NK-92 treated with Interleukin-12 subunit alpha and Interleukin-12 subunit beta, amount 100 ng/mL, for 24 hours (cell line): Measurements from ENCODE around the gene ATXN2.
A peak's percentile ranks its signal among the peaks of the same experiment; 100 is the strongest.
"Not testable (repeated sequence)": the region's sequence is repeated elsewhere in the genome, so short reads cannot be mapped to it uniquely, and the experiment has no call there.

Experiments used
- DNase-seq: peaks from one replicate; lab custom pipeline; 2025; lab: John Stamatoyannopoulos, UW

The ATXN2 gene, protein sequence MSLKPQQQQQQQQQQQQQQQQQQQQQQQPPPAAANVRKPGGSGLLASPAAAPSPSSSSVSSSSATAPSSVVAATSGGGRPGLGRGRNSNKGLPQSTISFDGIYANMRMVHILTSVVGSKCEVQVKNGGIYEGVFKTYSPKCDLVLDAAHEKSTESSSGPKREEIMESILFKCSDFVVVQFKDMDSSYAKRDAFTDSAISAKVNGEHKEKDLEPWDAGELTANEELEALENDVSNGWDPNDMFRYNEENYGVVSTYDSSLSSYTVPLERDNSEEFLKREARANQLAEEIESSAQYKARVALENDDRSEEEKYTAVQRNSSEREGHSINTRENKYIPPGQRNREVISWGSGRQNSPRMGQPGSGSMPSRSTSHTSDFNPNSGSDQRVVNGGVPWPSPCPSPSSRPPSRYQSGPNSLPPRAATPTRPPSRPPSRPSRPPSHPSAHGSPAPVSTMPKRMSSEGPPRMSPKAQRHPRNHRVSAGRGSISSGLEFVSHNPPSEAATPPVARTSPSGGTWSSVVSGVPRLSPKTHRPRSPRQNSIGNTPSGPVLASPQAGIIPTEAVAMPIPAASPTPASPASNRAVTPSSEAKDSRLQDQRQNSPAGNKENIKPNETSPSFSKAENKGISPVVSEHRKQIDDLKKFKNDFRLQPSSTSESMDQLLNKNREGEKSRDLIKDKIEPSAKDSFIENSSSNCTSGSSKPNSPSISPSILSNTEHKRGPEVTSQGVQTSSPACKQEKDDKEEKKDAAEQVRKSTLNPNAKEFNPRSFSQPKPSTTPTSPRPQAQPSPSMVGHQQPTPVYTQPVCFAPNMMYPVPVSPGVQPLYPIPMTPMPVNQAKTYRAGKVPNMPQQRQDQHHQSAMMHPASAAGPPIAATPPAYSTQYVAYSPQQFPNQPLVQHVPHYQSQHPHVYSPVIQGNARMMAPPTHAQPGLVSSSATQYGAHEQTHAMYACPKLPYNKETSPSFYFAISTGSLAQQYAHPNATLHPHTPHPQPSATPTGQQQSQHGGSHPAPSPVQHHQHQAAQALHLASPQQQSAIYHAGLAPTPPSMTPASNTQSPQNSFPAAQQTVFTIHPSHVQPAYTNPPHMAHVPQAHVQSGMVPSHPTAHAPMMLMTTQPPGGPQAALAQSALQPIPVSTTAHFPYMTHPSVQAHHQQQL

DNA sequence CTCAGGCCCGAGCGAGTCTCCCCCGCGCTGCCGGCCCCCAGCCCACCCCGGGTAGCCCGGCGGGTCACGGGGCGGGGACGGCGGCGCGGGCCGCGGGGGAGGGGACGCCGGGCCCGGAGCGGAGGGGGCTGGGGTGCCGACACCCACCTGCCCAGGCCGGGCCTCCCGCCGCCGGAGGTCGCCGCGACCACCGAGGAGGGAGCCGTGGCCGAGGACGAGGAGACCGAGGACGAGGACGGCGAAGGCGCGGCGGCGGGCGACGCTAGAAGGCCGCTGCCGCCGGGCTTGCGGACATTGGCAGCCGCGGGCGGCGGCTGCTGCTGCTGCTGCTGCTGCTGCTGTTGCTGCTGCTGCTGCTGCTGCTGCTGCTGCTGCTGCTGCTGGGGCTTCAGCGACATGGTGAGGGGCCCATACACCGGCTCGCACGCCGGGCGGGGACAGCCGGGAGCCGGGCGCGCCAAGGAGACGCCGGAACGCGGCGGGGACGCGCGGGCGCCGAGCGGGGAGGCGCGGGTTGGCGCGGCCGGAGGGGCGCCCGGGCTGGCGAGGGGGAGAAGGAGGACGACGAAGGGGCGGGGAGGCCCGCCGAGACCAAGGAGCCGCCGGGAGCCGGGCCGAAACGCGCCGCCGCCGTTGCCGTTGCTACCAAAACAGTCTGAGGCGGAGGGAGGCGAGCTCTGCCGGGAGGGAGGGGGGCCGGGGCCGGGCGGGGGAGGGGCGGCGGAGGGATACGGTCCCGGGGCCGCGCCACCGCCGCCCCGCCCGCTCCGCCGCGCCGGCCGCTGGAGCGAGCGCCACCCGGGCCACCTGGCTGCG, at the start of gene ATXN2:
Gene ATXN2, minus strand, starts transcription at position 679 of the 816 bp plus-strand sequence. Its CDS starts 281 bp downstream, at position 398.
- DNase-seq: peak; percentile 53

DNA sequence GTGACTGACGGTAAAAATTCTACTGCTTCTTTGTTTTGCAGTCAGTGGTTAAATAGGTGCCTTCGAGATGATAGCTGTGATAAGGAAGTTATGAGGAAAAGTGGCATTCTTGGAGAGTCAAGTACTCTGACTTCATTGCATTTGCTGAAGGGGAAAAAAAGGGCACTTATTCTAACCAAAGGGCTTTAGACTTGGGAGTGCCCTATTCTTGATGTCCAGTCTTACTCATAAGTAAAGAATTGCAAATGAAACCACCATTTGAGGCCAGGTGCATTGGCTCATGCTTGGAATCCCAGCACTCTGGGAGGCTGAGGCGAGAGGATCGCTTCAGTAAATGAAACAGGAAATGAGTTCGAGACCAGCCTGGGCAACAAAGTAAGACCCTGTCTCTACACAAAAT, 46.3 kb upstream of the ATXN2 start:
- no peak for DNase-seq

DNA sequence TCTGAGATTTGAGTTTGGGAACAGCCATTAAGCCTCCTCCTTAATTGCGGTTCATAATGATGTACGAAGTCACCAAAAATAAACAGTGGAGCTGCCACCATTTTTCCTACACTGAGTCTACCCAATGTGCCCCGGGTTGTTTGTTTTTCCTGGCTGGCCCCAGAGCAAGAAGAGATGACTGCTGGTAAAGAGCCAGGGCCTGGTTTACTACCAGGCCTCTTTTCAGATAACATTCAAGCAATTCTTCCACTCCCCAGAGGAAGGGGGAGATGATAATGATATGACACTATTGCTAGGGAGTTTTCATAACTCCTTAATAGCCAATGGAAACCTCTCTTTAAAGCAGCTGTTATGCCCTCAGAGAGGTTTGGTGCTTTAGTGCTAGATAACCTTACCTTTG, 44.3 kb upstream of the ATXN2 start:
- no peak for DNase-seq

DNA sequence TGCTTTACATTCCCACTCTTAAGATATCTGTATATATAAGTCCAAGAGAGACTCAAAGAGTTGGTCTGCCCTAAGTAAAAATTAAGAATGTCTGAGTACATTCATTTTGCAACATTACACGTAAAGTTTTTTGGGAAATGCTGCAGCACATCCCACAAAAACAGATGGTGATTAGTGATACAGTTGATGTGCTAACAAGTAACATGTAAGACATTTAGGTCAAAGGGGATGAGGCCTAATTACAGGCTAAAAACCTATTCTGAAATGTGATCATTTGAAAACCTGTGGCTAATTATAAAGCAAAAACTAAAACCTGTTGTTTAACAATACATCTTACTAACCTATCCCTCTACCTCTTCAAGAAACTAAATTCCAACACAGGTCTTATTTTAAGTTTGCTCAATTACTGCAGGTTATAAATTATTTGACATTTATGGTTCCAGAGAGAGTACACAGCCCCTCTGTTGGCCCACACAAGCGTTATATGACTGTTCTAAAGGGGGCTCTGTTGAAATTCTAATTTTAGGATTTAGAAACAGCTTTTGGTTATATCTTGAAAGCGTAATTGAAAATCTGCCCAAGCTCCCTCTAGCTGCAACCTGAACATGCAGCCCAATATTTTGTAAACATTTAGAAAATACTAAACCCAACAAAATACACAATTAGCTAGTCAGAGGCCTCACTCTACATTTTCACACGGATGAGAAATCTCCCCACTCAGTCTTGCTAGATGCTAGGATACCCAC, 43.7 kb upstream of the ATXN2 start:
- DNase-seq: no peak

DNA sequence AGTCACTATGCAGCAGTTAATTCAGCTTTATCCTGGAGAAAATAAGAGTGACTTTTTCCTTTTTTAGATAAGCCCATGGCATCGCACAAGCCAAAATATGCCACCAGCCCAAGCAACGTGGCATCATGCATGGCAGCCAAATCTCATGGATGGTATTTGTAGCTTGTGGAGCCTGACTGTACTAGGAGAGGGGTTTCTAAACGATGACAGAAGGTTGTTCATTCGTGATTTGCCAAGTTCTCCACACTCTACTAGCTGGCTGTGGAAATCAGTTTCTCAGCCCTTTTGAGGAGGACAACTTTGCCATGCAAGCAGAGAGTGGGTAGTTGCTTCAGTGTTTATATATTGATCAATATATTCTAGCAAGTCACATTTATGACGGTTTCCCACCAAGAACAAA, 41.4 kb upstream of the ATXN2 start:
- DNase-seq: no peak

DNA sequence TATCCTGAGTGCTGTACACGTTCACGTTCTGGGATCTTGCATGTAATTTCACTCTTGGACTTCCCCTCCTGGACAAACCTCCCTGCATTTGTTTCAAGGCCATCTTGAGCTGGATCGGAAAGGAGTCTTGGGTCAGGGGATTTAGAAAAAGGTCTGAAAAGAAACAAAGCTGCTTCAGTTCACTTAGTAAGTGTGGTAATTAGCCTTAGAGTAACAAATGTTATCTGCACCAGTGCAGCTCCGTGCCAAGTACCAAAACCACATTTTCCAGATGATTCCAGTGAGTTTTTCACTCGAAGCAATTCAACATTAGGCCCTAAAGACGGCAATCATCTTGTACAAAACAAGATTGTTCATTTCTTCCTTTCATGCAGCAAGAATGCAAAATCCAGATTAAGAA, 39.4 kb upstream of the ATXN2 start:
- no peak for DNase-seq

DNA sequence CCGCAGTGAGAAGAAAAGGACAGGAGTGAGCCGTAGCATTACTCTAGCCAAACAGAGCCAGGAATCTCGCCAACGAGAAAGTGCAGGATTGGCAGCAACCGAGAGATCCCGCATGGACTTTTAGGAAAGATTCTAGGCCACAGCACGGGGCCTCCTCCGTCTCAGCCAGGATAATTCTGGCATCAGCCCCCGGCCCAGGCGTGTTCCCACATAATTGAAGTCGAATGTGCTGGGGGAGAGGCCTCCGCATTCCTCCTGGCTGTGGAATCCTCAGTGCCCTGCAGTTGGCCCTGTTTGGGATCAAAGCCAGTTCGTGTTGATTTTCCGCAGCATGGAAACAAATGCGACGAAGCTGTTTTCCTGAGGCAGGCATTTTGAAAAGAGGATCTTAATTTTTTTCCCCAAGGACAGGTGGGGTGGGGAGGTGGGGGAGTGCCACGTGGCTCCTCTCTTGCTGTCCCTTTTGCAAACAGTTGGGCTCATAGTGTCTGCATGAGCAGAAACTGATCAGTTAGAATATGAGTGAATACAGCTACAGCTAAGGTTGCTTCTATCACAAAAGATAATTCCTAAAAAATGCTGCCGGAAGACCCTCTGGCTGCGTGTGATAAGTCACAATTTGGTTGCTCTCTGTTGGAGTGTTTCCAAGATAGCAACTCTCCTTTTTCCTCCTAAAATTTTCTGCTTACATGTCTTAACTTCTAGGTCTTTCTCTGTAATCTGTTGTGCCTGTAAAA, 37.3 kb upstream of the ATXN2 start:
- DNase-seq: no peak

DNA sequence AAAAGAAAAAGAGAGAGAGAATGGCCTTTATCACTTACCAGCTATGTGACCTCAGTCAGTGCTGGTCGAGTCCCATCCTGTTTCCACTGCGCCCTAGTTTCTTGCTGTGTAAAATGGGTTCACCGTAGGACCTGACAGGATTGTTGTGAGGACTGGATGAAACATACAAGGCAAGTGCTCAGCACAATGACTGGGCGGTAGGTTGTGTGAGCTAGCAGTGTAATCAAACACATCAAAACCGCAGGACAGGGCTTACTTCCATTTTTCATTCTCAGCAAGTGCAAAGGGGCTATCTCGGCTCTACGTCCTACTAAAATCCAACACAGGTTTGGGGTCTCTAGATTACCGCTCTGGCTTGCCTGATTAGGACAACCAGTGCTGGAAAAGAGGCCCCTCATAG, 36.4 kb upstream of the ATXN2 start:
- DNase-seq: no peak

DNA sequence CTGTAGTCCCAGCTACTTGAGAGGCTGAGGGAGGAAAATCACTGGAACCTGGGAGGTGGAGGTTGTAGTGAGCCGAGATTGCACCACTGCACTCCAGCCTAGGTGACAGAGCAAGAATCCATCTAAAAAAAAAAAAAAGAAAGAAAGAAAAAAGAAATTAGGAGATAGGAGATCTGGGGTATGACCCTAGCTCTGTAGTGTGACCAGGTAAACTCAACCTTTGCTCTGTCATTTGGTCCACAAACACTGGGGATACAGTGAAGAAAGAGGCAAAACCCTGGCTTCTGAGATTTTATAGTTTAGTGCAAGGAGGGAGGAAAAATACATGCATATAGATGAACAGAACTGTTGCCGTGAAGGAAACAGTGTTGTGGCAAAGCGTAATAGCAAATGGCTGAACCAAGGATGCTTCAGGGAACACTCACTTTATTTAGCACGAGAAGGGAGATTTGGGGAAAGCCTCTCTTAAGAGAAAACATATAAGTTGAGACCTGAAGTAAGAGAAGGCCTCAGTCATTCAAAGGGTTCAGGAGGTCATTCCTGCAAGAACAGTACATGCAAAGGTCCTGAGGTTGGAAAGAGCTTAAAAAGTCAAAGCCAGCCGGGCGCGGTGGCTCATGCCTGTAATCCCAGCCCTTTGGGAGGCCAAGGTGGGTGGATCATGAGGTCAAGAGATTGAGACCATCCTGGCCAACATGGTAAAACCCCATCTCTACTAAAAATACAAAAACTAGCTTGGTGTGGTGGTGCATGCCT, 29.6 kb upstream of the ATXN2 start:
- no peak for DNase-seq

DNA sequence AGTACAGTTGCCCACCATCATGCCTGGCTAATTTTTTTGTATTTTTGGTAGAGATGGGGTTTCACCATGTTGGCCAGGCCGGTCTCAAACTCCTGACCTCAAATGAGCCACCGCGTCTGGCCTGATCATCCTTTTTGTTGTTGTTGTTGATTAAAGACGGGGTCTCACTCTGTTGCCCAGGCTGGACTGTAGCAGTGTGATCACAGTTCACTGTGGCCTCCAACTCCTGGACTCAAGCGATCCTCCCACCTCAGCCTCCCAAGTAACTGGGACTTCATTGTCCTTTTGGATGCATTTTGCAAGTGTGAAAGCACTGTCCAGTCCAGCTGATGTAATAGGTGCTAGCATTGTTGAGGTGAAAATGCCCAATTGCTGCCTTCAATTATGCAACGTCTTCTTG, 27.1 kb upstream of the ATXN2 start:
- DNase-seq: no peak

DNA sequence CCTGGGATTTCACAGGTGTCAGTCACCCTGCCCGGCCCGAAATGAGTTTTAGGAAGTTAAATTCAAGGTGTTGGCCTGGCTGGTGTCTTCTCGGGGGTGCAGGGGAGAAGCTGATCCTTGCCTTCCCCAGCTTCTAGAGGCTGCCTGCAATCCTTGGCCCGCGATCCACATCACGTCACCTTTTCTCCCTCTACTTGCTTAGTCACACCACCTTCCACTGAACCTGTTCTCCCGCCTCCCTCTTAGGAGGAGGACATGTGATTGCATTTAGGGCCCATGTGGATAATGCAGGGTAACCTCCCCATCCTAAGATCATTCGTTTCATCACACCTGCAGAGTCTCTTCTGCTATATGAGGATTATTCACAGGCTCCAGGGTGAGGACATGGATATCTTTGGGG, 25.4 kb upstream of the ATXN2 start:
- no peak for DNase-seq

DNA sequence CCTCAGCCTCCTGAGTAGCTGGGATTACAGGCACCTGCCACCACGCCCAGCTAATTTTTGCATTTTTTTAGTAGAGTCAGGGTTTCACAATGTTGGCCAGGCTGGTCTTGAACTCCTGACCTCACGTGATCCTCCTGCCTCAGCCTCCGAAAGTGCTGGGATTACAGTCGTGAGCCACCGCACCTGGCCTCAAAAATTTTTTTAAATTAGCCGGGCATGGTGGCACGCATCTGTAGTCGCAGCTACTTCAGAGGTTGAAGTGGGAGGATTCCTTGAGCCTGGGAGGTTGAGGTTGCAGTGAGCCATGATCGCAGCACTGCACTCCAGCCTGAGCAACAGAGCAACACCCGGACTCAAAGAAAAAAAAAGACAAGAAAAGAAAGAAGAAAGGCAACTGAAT, 18.7 kb upstream of the ATXN2 start:
- DNase-seq: not testable (repeated sequence)

DNA sequence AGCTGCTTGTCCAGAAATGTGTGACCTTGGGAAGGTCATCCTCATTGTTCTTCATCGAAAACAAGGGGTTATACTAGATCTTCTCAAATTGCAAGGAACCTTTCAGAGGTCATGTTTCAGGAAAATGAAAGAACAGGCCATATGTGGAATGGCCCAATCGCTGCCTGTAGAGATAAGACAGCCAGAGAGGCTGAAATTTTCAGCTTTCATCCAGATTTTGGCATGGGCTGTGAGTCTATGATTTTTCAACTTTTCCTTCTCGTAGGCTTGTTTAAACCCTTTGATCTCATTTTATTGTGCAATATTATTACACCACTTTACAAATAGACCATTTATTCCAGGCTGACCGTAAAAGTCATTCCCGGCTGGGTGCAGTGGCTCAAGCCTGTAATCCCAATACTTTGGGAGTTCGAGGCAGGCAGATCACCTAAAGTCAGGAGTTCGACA, 17.1 kb upstream of the ATXN2 start:
- no peak for DNase-seq

DNA sequence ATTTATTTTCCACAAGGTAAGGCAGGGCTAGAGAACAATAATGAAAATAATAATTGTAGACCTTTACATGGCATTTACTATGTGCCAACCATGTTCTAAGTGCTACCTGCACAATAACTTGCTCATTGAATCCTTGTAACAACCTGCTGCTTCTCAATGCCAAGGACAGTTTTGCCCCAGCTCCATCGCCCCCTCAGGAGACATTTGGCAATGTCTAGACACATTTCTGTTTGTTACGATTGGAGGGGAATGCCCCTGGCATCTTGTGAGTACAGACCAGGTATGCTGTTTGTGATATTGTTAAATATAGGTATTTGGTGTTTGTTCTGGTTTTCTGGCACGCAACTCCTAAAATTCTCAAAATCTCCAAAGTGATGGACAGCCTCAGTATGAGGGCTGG, 8.1 kb upstream of the ATXN2 start:
- no peak for DNase-seq

DNA sequence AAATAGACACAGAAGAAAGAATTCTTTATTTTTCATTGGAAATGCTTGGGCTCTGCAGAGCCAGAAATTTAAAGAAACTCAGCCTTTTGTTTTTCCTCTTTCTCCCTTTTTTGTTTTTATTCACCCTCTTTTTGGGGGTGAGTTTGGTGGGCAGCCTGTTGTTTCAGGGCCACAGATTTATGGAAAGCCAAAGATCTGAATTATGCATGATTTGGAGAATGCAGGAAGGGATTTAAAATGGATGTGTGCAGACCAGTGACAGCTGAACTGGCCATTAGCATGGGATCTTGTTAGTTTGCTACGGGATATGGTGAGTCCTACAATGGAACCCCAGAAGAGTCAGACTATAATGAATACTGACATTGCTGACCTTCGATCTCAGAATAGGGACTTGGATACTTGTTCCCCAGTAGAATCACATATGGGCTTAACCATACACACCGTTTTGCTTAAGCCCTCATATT, 7.7 kb upstream of the ATXN2 start:
- DNase-seq: no peak

DNA sequence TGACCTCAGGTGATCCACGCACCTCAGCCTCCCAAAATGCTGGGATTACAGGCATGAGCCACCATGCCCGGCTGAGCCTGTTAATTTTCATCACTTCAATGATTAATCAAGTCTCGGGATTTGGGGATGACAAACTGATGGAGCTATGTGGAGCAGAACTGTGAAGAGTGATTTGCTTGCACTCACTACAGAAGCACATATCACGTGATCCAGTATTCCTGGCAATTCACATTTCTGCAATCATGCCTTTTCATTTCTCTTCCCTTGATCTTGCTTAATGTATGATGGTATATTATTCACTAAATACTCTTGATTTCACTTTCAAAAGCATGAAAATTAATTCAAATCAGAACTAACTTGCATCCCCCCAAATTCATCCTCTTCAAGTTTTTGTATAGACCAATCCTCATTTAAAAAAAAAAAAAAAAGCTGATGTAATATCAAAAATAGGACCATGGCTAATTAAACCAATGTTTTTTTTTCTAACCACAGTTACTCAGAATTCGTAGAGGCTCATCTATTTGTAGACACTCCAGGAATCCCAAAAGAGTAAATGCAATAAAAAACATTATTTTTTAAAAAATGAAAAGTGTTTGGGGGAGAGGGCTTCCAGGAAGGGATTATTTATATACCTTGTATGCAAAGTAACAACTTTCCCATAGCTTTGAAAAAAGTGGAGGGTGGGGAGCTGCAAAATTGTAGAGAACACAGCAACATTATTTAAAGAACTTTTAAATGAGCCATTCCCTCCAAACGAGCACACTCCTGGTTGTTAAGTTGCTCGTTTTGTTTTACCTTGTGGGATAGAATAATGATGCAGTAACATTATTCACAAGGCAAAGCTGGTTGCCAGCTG, 7.0 kb upstream of the ATXN2 start:
- DNase-seq: no peak

DNA sequence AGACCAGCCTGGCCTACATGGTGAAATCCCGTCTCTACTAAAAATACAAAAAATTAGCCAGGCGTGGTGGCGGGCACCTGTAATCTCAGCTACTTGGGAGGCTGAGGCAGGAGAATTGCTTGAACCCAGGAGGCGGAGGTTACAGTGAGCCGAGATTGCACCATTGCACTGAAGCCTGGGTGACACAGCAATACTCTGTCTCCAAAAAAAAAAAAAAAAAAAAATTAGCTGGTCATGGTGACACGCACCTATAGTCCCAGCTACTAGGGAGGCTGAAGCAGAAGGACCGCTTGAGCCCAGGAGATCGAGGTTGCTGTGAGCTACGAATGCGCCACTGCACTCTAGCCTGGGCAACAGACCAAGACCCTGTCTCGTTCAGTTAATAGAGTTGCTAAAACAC, 3.7 kb upstream of the ATXN2 start:
- not testable (repeated sequence) for DNase-seq

DNA sequence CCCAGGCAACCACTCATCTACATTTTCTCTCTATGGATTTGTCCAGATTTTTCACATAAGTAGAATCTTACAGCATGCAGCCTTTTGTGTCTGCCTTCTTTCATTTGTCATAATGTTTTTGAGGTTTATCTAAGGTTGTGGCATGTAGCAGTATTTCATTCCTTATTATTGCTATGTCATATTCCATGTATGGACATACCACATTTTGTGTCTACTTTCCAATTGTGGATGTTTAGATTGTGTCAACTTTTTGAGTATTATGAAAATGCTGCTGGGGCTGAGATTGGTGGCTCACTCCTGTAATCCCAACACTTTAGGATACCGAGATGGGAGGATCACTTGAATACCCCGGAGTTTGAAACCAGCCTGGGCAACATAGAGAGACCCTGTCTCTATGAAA, 3.2 kb upstream of the ATXN2 start:
- no peak for DNase-seq
